ENCODE measurements around the gene NUP210.
"Not testable (repeated sequence)": the region's sequence is repeated elsewhere in the genome, so short reads cannot be mapped to it uniquely, and the experiment has no call there.

Gene NUP210

DNA sequence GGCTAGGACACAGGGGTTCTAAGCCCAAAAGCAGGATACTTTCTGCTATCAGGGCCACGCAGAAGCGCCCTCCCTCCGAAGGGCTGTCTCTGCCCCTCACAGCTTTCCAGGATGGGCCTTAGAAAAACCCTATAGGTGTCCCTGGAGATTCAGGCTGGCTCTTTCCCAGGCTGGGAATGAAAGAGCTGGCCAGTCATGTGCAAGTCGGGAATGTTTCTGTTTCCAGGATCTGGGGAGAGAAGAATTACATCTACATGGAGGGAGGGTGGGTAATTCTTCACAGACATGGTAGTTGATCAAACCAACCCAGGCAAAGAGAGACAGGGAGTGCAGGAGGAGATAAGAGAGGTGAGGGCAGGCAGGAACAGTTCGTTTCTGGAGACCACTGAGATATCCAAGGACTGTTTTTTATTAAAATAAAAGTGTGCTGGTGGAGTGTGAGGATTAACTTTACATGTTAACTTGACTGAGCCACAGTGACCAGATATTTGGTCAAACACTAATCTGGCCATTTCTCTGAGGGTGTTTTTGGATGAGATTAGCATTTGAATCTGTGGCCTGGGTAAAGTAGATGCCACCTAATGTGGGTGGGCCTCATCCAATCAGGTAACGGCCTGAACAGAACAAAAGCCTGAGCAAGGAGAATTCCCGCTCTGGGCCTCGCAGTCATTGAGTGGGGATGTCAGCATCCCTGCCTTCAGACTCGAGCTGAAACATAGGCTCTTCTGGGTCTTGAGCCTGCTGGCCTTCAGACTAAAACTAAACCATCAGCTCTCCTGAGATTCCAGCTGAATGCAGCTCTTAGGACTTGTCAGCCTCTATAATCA lies 15.3 kb downstream of the NUP210 start:
- no peak for DNase-seq

DNA sequence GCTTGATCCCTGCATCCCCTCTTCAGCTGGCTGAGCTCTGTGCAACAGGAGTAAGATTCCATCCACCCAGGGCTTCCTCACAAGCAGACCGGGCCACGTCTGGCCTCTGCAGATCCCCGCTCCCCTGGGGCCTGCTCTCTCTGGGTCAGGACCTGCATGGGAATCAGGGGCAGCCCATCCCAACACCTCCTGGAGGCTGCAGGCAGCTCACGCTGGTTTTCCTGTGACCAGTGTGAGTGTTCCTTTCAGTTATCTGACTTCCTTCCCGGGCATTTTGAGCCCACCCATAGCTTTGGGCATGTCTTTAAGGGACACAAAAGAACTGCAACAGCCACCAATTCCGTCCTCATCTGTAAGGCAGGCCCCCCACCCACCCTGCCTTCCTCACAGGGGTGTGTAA lies 16.3 kb downstream of the NUP210 start:
- DNase-seq: no peak

DNA sequence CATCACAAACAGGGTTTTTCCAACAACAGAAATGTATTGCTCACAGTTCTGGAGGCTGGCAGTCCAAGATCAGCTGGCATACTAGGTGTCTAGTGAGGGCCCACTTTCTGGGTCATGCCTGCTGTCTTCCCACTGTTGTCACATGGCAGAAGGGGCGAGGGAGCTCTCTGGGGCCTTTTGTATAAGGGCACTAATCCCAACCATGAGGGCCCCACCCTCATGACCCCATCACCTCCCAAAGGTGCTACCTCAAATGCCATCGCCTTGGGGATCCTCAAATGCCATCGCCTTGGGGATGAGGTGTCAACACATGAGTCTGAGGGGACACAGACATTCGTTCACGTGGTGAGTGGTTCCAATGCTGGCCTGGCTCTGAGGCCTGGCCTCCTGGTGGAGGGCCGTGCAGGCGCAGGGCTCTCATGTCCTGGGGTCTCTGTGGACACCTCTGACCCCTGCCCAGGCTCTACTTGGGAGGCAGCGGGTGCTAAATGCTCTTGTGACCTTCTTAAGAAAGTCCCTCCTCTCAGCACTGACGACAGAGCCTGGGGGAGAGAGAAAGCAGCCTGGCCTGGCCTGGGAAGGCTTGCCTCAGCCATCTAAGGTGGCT lies 16.8 kb downstream of the NUP210 start:
- DNase-seq: no peak

DNA sequence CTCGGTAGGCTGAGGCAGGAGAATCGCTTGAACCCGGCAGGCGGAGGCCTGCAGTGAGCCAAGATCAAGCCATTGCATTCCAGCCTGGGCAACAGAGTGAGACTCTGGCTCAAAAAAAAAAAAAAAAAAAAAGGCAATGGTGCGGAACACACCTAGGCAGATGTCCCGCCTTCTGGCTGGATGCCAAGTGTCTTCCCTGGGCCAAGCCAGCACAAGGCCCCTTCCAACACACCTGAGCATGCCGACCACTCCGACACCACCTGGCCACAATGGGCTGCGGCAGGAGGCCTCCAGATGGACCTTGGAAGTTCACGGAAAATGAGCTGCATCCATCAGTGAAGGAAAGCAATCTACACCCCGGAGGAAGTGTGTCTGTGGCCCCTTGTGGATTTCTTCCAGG lies 19.0 kb downstream of the NUP210 start:
- no peak for DNase-seq

DNA sequence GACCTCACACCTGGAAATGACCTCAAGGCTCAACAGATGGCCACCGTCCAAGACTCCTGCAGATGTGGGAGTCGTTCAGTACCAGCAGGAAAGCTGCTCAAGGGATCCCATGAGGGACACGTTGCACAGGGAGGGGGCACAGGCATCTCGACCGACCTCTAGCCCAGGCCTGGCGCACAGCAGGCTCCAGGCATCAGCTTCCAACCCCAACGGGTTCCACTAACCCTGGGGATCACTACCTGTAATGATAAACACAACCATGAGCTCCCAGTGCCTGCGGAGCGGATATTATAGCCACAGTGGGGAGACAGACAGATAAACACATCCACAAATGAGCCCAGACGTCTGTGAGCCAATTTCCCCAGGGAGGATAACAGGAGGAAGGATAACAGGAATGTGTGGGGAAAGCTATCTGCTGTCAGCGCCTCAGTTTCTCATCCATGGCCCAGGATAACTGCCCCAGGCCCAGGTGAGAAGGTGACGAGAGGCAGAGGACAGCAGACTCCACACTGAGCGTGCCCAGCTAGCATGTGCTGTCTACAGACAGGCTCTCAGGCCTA lies 19.9 kb downstream of the NUP210 start:
- DNase-seq: no peak

DNA sequence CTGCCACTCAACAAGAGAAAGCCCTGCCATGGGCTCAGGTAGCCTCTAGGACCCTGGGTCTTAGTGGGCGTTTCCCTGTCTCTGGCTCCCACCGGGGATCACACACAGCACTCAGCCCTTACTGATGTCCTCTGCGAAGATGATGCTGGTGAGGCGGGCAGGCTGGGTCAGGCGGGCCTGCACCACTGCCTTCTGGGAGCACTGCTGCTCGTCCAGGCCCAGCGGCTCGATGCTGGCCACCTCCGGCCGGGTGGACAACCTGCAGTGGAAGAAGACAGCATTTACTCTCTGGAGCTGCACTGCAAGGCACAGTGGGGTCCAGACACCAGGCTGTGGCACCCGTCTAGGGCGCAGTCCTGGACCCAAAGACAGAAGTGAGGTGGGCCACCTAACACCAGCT lies 20.5 kb downstream of the NUP210 start:
- no peak for DNase-seq

DNA sequence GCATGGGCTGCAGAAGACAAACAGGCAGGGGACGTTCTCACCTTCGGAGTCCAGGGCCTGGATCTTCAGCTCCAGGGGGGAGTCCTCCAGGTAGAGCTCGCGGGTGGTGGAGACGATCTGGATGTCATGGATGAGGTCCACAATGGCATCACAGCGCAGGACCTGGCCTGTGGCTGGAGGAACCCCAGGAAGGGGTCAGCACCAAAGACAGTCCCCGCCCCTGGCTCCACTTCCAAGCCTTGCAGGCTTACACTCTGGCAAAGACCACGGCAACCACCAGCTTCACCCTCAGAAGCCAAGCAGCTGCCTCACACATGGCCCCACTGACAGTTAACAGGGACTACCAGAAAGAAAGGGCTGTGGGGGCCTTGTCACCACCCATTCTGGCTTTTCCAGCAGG lies 22.8 kb downstream of the NUP210 start:
- DNase-seq: no peak

DNA sequence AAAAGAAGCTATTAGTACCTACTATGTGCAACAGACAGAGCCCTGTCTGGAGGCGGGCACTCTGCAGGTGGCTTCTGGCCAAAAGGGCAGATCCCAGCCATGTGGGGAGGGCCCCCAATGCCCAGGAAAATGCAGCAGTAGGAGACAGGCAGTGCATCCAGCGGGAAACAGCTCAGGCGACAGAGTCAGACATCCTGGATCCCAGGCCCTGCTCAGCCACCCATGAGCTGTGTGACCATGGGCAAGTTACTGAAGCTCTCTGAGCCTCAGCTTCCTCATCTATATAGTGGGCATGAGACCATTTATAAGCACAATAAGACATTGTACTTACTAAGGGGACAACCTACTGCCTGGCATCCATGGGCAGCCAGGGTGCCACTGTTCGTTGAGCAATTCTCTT lies 25.8 kb downstream of the NUP210 start:
- no peak for DNase-seq

DNA sequence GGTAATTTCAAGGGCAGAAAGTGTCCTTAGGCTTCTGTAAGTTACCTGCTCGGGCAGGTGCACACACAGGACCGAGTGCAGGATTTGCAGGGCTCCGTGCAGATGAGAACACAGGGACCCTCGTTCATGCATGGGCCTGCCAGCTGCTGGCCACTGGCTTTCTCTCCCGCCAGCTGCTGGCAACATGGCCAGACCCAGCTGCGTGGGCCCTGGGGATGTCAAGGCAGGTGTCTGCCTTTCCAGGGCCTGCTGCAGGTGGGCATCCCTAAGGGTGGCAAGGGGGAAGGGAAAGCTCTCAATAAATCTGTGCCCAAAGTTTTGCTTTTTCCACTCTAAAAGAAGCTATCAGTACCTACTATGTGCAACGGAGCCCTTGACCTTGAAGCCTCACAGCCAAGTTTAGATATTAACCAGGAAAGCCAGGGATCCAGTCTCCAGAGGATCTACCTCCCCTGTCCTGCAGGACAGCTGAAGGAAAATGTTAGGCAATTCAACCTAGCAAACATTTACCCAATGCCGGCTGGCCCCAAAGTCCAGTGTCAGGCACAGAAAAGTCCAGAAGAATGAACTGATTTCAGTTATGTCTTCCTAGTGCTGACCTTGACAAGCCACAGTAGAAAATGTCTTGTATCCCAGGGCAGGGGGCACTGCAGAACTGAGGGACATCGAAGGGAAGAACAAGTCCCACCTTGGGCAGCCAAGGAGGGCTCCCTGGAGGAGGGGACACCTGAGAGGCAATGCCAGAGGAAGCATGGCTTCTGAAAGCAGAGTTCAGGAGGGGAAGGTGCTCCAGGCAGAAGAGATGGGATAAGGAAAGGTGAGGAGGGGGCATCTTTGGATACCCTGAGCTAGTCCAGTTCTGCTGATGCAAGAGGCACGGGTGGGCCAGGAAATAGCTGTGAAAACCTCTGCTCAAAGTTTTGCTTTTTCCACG lies 26.4 kb downstream of the NUP210 start:
- DNase-seq: no peak

DNA sequence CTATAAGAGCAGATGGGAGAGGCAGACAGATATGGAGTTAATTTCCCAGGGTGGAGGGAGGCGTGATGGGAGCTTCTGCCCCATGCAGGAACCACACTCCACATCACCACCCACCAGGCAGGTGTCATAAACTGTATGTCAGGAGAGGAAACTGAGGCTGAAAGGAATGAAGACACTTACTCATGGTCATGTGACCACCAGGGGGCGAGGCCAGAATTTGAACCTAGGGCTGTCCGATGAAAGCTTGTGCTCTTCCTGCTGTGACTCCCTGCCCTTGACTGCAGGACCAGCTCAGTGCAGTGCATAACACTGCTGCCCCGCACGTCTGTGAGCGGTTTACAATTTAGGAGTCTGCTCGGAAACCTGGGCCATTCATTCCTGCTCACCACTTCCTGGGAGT lies 28.8 kb downstream of the NUP210 start:
- no peak for DNase-seq

DNA sequence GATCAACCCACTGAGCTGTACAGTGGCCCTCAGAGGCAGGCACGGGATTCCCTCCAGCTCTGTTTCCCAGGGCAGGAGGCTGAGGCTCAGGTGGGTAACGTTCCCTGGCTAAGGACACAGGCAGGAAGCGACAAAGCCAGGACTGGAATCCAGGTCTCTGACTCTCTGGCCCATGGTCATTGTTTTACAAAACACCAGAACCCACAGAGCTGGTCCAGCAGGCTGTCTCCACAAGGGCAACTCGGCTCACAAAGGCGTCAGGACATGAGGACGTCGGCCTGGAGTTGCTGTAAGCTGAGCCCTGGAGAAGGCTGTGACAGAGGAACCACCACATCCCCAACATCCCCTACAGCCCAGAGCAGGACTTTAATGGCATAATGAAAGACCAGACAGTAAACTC lies 30.7 kb downstream of the NUP210 start:
- no peak for DNase-seq

DNA sequence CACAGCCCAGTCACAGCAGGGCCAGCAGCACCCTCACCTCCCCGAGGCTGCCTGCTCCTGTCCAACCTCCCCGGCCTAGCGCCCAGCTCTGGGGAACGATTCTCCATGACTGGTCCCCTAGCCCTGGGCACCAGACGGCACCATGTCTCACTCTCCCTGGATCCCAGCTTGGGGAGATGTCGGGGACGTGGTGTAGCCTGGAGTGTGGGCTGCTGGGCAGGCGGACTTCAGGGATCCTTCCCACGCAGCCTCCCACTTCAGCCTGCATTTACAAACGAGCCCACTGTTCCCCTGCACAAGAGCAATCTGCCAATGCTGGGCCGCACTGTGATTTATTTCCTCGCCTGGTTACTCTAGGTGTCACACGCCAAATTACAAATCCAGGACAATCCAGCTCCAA lies 31.3 kb downstream of the NUP210 start:
- no peak for DNase-seq

DNA sequence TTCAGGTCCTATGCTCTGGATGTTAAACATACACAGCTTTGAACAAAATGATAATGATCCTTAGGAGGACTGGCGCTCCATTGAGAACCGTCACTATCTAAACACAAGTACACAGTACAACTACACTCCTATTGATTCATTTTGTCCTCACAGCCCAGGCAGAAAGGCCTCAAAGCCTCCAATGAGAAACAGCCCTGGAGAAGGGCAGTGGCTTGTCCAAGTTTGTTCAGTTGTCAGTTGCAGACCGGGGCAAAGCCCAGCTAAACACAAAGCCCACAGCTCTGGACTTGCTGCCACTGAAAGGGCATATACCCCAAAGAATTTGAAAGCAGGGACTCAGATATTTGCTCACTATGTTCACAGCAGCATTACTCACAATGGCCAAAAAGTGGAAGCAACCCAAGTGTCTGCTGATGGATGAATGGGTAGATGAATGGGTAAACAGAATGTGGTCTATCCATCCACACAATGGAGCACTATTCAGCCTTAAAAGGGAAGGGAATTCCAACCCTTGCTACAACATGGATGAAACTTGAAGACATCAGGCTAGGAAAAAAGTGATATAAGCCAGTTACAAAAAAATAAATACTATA lies 34.7 kb downstream of the NUP210 start:
- DNase-seq: no peak

DNA sequence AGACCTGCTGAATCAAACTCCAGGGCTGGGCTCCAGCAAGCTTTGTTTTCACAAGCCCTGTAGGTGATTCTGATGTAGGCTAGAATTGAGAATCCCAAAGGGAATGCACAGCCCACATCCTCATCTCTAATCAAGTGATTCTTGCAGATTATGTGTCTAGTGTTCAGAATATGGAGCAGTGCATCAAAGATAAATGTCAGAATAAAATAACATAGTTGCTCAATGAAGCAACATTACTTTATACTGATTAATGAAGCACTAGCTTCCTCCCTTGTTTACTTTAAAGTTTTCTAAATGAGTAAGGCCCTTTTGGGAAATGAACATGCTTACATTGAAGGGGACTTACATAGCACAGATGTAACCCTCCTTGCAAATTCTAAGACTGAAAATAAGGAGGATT lies 39.2 kb downstream of the NUP210 start:
- no peak for DNase-seq

DNA sequence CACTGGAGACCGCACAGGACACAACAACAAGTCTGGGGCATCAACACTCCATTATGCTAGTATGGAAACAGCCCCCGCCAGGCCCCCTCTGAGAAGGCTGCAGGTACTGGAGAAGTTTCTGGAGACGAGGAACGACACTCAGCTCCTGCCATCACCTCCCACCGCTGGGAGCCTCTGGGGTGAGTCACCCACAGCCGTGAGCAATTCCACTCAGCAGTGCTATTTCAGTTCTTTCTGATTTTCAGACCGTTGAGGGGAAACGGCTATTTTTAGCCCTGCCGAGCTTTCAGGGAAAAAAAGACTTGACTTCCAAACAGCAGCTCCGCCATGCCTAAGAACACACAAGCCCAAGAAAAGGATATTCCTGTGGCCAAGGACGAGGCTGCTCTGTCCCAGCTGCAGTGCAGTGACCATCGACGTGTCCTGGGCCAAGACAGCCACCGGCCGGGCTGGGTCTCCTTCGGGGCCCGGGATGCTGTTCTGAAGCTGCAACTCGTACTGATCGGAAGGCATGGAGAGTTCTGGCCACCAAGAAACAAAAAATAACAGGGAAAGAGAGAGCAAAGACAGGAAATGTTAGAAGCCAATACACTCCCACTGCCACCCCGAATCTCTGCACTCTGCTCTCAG lies 40.8 kb downstream of the NUP210 start:
- DNase-seq: no peak

DNA sequence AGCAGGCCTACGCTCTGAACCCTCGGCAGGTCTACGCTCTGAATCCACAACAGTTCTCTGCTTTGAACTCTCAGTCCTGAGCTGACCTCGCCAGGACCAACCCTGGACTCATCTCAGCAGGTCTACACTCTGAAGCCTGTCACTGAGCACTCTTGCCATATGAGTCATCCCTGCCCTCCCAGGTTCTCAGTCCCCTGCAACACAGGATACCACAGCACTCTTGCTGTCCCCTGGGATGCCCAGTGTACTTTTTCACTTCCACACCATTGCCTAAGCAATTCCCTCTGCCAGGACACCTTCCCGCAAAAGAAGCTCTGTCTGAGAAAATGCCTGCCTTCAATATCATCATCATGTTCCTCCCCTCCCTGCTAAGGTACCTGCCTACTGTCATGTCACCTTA lies 42.0 kb downstream of the NUP210 start:
- DNase-seq: no peak

DNA sequence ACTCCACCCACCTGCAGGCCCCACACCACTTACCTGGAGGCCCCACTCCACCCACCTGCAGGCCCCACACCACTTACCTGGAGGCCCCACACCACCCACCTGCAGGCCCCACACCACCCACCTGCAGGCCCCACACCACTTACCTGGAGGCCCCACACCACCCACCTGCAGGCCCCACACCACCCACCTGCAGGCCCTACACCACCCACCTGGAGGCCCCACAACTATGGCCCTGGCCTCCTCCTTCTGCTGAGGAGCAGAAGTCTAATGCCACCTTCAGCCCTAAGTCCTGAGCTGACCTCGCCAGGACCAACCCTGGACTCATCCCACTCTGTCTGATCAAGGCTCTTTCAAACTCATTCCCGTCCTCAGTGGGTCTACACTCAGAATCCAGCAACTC lies 42.4 kb downstream of the NUP210 start:
- not testable (repeated sequence) for DNase-seq

DNA sequence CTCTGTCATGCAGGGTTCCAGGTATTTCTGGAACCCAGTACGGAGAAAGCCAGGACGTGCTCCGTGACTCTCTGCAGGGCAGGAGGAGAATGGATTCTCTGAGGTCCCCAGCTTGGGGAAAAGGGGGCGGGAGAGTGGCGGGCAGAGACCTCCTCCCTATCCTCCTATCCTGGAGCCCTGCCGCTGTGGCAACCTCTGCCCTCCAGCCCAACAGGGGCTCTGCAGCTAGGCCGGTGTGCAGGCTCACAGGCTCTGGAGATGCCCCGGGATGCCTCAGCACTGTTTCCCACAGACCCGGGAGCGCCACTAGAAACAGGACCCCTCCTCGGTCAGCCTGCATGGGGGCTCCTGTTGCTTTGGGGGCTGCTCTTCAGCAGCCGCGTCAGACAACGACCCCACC lies 43.1 kb downstream of the NUP210 start:
- no peak for DNase-seq

DNA sequence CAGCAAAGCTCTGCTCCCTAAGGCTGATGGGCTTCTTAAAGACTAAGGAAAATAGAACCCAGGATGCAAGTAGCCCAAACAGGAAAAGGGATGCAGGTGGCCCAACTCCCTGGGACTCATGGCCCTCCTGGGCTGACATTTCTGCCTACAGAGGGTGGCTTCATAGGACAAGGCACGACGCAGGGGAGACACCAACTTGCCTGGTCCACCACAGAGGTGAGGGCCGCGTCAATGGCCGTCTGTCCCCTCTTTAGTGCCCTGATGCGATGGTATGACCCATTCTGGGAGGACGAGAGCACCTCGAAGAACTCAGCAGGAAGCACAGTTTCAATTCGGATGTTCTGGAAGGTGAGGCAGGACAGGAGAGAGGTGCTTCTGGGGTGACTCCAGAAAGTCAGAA lies 44.0 kb downstream of the NUP210 start:
- no peak for DNase-seq

DNA sequence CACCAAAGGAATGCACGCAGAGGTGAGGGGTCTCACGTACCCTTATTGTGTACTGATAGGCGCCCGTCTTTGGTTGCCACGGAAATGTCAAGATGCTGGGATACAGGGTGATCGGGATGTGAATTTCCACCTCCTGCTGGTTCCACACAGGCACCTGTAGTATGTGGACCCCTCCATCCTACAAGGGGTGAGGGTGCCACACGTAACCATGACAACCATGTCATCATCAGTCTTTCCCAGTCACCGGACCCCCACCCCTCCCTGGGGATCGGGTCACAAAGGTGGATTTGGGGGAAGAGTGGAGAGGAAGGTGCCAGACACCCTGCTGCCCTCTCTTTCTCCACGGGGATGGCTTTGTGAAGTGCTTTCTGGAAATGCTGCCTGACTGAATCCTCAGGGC lies 44.7 kb downstream of the NUP210 start:
- no peak for DNase-seq

DNA sequence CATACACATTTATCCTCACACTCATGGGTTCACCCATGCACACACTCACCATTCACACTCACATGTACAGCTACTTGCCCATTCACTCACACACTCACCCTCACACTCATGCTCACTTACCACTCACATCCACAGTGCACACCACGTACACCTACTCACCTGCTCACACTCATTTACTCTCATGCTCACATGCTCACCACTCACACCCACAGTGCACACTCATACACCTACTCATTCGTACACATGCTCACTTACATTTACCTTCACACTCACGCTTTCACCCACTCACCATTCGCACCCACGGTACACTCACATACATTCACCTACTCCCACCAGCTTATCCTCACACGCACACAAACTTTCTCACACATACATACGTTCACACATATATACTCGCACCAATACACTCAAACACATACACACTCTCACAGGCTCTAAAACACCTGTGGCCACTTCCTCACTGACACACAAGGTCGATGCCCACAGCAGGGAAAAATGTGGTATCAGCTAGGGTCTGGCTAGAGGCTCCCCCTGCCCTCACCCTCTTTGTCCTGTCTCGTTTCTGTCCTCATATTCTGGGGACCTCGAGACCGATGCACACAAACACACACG lies 46.0 kb downstream of the NUP210 start:
- no peak for DNase-seq

DNA sequence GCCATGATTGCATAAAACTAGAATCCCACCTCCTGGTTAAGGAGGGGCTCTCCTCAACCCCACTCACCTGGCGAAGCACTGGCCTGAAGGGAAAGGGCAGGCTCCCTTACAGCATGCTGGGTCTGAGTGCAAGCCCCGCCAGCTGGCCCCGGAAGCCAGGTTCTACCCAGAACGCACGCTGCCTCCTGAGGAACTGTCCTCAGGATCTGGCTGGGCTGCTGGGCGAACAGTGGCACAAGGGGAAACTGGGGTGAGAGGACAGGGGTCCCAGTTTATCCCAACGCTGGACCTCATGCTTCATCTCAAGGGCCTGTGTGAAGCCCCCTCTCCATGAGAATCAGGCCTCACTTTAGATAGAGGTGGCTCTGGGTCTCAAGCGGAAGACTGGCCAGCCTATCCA lies 47.5 kb downstream of the NUP210 start:
- DNase-seq: no peak
